ENCODE data around the gene RIOX2. TPM values are rescaled to one million over a fixed set of nuclear protein-coding genes. Genes with fewer than 3 reads are reported as not detected.

Gene RIOX2
- 20.1 TPM for total RNA-seq (2013)
- polyA plus RNA-seq, result 10 to 100 TPM; 15.3 to 18.7 (median 18.3) TPM
- 8.9 and 11.4 TPM in 2 replicates for polyA minus RNA-seq
- 1.2 to 21.1 (median 9.6) reads per million in 11 experiments for total RNA-seq

DNA sequence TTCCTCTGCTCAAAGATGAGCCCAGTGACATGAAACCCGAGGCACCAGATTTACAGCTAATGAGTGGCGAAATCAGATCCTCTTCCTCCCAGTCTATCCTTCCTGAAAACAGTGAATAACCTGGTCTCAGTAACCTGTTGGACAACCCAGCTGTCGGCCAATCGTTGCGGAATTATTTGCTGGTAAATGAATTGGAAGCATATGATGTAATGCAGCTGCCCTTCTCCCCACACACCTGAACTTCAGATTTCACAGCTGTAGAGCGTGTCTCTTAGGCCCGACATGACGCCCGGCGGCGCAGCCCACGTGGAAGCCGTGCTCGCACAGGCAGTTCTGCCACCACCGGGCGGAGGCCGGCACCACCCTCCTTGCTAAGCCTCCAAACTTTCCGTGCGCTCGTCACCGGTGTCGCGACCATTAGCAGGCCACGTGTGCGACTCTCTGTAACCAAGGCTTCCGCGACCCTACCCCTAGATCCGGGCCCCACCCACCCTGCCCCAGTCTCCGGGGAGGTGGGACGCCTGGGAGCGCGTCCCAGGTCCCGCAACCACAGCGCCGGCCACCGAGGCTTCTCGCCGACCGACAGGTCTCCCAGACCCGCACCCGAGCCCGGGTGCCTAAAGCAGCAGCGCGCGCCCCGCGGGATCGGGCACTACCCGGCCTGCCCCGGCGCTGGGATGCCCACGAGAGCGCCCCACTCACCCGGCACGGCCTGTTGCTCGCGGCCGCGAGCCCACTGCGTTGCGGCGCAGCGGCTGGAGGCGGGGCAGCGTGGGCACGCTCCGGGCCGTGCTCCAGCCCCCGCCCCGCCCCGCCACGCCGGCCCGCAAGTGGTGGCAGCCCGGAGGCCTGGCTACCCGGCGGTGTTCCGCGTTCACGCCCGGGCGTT lies at the start of gene RIOX2:
RIOX2 (minus strand) TSS at position 753 of the 889 bp plus-strand sequence. CDS start 4,838 bp downstream, outside the sequence.
- Mint-ChIP-seq H3K4me1 (peaks cover 47% of the 10 kb centered on the region), H3K36me3 (peaks cover 5 to 7% of the 10 kb centered on the region in 2 donors), H3K9me3 (peaks cover 0 to 2% (median 0%) of the 10 kb centered on the region in 7 donors), H3K27ac (peak within 1 kb of the TSS; percentile 82 to 95 (median 90)), H3K27me3 (ENCODE audit: low read depth in 3 of 3) (peaks cover 0 to 3% (median 0%) of the 10 kb centered on the region in 3 donors), H3K4me3 (peak within 1 kb of the TSS; percentile 88 to 93)
- Histone ChIP-seq H3K27me3 (ENCODE audit: control insufficient read depth in 2 of 2, insufficient read depth in 2 of 2, low read length in 2 of 2) (no peaks in the 10 kb centered on the region), H3K4me1 (ENCODE audit: control insufficient read depth in 1 of 2, insufficient read depth in 2 of 2, low read length in 2 of 2) (peaks cover 33 to 34% of the 10 kb centered on the region in 2 donors), H2AFZ (ENCODE audit: insufficient read depth, low read depth, low read length, poor library complexity, severe bottlenecking) (peak within 1 kb of the TSS; percentile 74), H3K9ac (ENCODE audit: insufficient read depth, low read length, poor library complexity, severe bottlenecking) (peak within 1 kb of the TSS; percentile 62), H4K20me1 (ENCODE audit: insufficient read depth, low read length) (peaks cover 16% of the 10 kb centered on the region), H3K9me3 (replicated peaks in 1 of 2; ENCODE audit: control insufficient read depth in 1 of 2, insufficient read depth in 1 of 2, low read length in 2 of 2) (no peaks in the 10 kb centered on the region), H3K27ac (ENCODE audit: low read depth in 1 of 2, low read length in 2 of 2) (peak within 1 kb of the TSS; percentile 59 to 60), H3K79me2 (ENCODE audit: insufficient read depth, low read length) (peaks cover 25% of the 10 kb centered on the region), H3K4me3 (replicated peaks in 1 of 3; ENCODE audit: low read depth in 2 of 3, low read length in 3 of 3) (peak within 1 kb of the TSS; percentile 56 to 75 (median 74)), H3K36me3 (replicated peaks in 1 of 2; ENCODE audit: control insufficient read depth in 1 of 2, insufficient read depth in 2 of 2, low read length in 2 of 2) (peaks cover 4 to 8% of the 10 kb centered on the region in 2 donors), H3K4me2 (replicated peaks; ENCODE audit: extremely low read depth, low read length, poor library complexity, severe bottlenecking) (peak within 1 kb of the TSS; percentile 78)
- peak; percentile 55 to 60 (median 59) for DNase-seq
- WGBS (ENCODE audit: insufficient coverage), result under 1% methylated on average over 56 of the region's 82 CpGs
- intact Hi-C loops (cut with micrococcal nuclease), result no loop called here
- no peak for TF ChIP-seq CTCF (IDR thresholded peaks at IDR 0.05)

GRCh38 chr3:98020412-98020811 lies 48.2 kb upstream of the RIOX2 start:
- no peak overlapping the region for H3K27ac Mint-ChIP-seq
- Histone ChIP-seq H3K4me2 (replicated peaks; ENCODE audit: extremely low read depth, low read length, poor library complexity, severe bottlenecking) (no peak overlapping the region), H4K20me1 (ENCODE audit: insufficient read depth, low read length) (no peaks in the 10 kb centered on the region), H3K9me3 (replicated peaks in 1 of 2; ENCODE audit: control insufficient read depth in 1 of 2, insufficient read depth in 1 of 2, low read length in 2 of 2) (no peaks in the 10 kb centered on the region), H3K36me3 (replicated peaks in 1 of 2; ENCODE audit: control insufficient read depth in 1 of 2, insufficient read depth in 2 of 2, low read length in 2 of 2) (no peaks in the 10 kb centered on the region), H3K79me2 (ENCODE audit: insufficient read depth, low read length) (no peaks in the 10 kb centered on the region), H3K4me3 (replicated peaks in 1 of 3; ENCODE audit: low read depth in 2 of 3, low read length in 3 of 3) (no peak overlapping the region), H3K4me1 (ENCODE audit: control insufficient read depth in 1 of 2, insufficient read depth in 2 of 2, low read length in 2 of 2) (no peaks in the 10 kb centered on the region), H3K27ac (ENCODE audit: low read depth in 1 of 2, low read length in 2 of 2) (no peak overlapping the region), H3K27me3 (ENCODE audit: control insufficient read depth in 2 of 2, insufficient read depth in 2 of 2, low read length in 2 of 2) (no peaks in the 10 kb centered on the region), H3K9ac (ENCODE audit: insufficient read depth, low read length, poor library complexity, severe bottlenecking) (no peak overlapping the region), H2AFZ (ENCODE audit: insufficient read depth, low read depth, low read length, poor library complexity, severe bottlenecking) (no peak overlapping the region)
- no peak for TF ChIP-seq CTCF (IDR thresholded peaks at IDR 0.05)
- no peaks in the 10 kb centered on the region for H3K9me3 Mint-ChIP-seq
- peaks cover 4% of the 10 kb centered on the region for H3K4me1 Mint-ChIP-seq
- intact Hi-C loops (cut with micrococcal nuclease), result no loop called here
- no peaks in the 10 kb centered on the region for H3K36me3 Mint-ChIP-seq
- WGBS (ENCODE audit: insufficient coverage), result no CpG with 5 or more reads among the region's 4 CpGs
- DNase-seq, result no peak
- H3K27me3 Mint-ChIP-seq (ENCODE audit: low read depth in 3 of 3), result peaks cover 0 to 4% (median 2%) of the 10 kb centered on the region in 3 donors
- H3K4me3 Mint-ChIP-seq, result no peak overlapping the region

Measured in CD14-positive monocyte (primary cell).